Posterior cingulate gyrus (tissue), 11 donors: ENCODE data around the gene COA8.

Source experiments
- DNase-seq, 10 donors: peaks; one replicate each; pipeline versions ENCODE4 v3.0.0 to v3.0.0-alpha.2; 2020 to 2021; ENCODE audit warnings: mixed read lengths in 3 of 10
- intact Hi-C: fragments of 100-400 bp; cut with DNase I; formaldehyde crosslinking; loops from one replicate; pipeline ENCODE4 v1.15.1; 2023

The COA8 gene

GRCh38 chr14:103545915-103546651 is 16.7 kb upstream of the COA8 start:
- intact Hi-C loops, result loop anchor here (1.0 kb wide), 2 partner anchors 28 to 46 kb away; no protein-coding TSS in a partner anchor
- DNase-seq, result peak in 2 of 10 donors; percentile 72 to 86

GRCh38 chr14:103546652-103547454 is 15.9 kb upstream of the COA8 start:
- intact Hi-C loops, result loop anchor here (1.0 kb wide), 2 partner anchors 29 to 47 kb away; no protein-coding TSS in a partner anchor

GRCh38 chr14:103547455-103547940 is 15.3 kb upstream of the COA8 start:
- intact Hi-C loops, result no loop called here
- DNase-seq, result peak in 1 of 10 donors; percentile 59

More at GRCh38 chr14:103546652-103547454, 15.9 kb upstream of the COA8 start:
- DNase-seq, result peak; percentile 77 to 97 (median 88)

- intact Hi-C loops, result no loop called here
- DNase-seq, result peak in 2 of 10 donors; percentile 35 to 79
These were observed 14.8 kb upstream of the COA8 start for GRCh38 chr14:103547941-103548462.

GRCh38 chr14:103548463-103549351 is 14.1 kb upstream of the COA8 start:
- DNase-seq, result peak in 5 of 10 donors; percentile 57 to 95 (median 76)
- intact Hi-C loops, result no loop called here

- peak in 9 of 10 donors; percentile 59 to 97 (median 77) for DNase-seq
- intact Hi-C loops, result no loop called here
These were observed 13.1 kb upstream of the COA8 start for GRCh38 chr14:103549361-103550311.

GRCh38 chr14:103550451-103551337 is 12.1 kb upstream of the COA8 start:
- intact Hi-C loops, result no loop called here

GRCh38 chr14:103551338-103551762 is 11.4 kb upstream of the COA8 start:
- intact Hi-C loops, result no loop called here
- peak in 4 of 10 donors; percentile 54 to 88 (median 81) for DNase-seq

More at GRCh38 chr14:103550451-103551337, 12.1 kb upstream of the COA8 start:
- peak in 3 of 10 donors; percentile 71 to 85 (median 77) for DNase-seq

GRCh38 chr14:103552011-103552845 is 10.5 kb upstream of the COA8 start:
- intact Hi-C loops, result no loop called here
- DNase-seq, result peak in 2 of 10 donors; percentile 62 to 84

GRCh38 chr14:103552846-103553210 is 9.9 kb upstream of the COA8 start:
- peak in 2 of 10 donors; percentile 52 to 61 for DNase-seq
- intact Hi-C loops, result no loop called here

GRCh38 chr14:103555559-103556337 is 7.0 kb upstream of the COA8 start:
- DNase-seq, result peak in 3 of 10 donors; percentile 60 to 70 (median 67)
- intact Hi-C loops, result no loop called here

GRCh38 chr14:103556946-103557758 is 5.6 kb upstream of the COA8 start:
- intact Hi-C loops, result no loop called here
- DNase-seq, result peak in 1 of 10 donors; percentile 37

- intact Hi-C loops, result no loop called here
- peak in 2 of 10 donors; percentile 38 to 59 for DNase-seq
These were observed 4.5 kb upstream of the COA8 start for GRCh38 chr14:103558071-103558882.

- intact Hi-C loops, result no loop called here
- no peak for DNase-seq
These were observed 3.0 kb upstream of the COA8 start for GRCh38 chr14:103559766-103560165.
